Endothelial cell (in vitro differentiated cells): Measurements from ENCODE around the gene CELF1. TPM values are rescaled to one million over a fixed set of nuclear protein-coding genes. Genes with fewer than 3 reads are reported as not detected.

Source experiments
- DNase-seq: peaks from one replicate; pipeline ENCODE4 v3.0.0; 2021; ENCODE audit warnings: low spot score
- H3K27ac Mint-ChIP-seq: one replicate; pipeline ENCODE4 v1.8.0; 2021; ENCODE audit warnings: mixed read lengths, inconsistent platforms; ENCODE audit not compliant: unreplicated experiment
- H3K27me3 Mint-ChIP-seq: one replicate; pipeline ENCODE4 v1.8.0; 2021; ENCODE audit warnings: mild to moderate bottlenecking, moderate library complexity, mixed read lengths, inconsistent platforms; ENCODE audit not compliant: unreplicated experiment
- H3K36me3 Mint-ChIP-seq: one replicate; pipeline ENCODE4 v1.8.0; 2021; ENCODE audit warnings: mild to moderate bottlenecking, low read depth, mixed read lengths, inconsistent platforms; ENCODE audit not compliant: unreplicated experiment
- H3K4me1 Mint-ChIP-seq: one replicate; pipeline ENCODE4 v1.8.0; 2021; ENCODE audit warnings: mild to moderate bottlenecking, mixed read lengths, inconsistent platforms; ENCODE audit not compliant: unreplicated experiment
- H3K4me3 Mint-ChIP-seq: one replicate; pipeline ENCODE4 v1.8.0; 2021; ENCODE audit warnings: mild to moderate bottlenecking, mixed read lengths, inconsistent platforms; ENCODE audit not compliant: unreplicated experiment
- H3K9me3 Mint-ChIP-seq: one replicate; pipeline ENCODE4 v1.8.0; 2021; ENCODE audit warnings: mixed read lengths, inconsistent platforms; ENCODE audit not compliant: unreplicated experiment
- total RNA-seq: library from RNA; stranded (reverse); fragmentation: NEBNext Ultra II Directional; extraction: Animal tissue kit (Norgen Biotek cat#: 25700); gene quantifications from one replicate; pipeline ENCODE4 v1.2.1, GENCODE V29; 2021; ENCODE audit not compliant: unreplicated experiment
- TF ChIP-seq, protein P1 (sequence below): fragments of 200-600 bp; sonication (generic); IDR thresholded peaks from one replicate; pipeline ENCODE4 v1.5.0; 2021; ENCODE audit warnings: antibody characterized with exemption; ENCODE audit not compliant: unreplicated experiment

The CELF1 gene
- total RNA-seq, 1 donor from 2014 or later: 162 TPM

DNA sequence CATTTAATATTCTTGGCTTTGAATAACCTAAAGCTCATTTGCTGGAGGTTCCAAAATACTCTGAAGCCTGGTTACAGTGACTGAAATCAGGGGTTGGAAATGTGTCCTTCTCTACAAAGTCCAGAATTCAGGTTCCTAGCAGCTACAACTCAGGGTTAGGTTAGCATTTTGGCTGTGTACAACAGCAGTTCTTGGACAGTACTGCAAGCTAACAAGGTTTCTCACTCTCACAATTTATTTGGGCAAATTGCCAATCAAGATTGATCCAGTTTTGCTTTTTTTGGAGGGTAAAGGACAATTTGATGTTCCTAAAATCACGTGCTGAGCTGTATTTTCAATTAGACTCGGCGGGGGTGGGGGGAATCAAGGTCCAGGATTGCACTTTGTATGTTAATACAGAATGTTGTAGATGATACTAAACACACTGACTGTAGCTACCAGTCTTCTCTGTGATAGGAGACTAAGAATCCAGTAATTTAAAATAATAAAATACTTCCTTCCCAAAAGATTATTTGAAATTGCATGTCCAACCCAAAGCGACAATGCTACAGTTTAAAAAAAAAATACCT, 54.3 kb downstream of the CELF1 start:
- TF ChIP-seq, protein P1, sequence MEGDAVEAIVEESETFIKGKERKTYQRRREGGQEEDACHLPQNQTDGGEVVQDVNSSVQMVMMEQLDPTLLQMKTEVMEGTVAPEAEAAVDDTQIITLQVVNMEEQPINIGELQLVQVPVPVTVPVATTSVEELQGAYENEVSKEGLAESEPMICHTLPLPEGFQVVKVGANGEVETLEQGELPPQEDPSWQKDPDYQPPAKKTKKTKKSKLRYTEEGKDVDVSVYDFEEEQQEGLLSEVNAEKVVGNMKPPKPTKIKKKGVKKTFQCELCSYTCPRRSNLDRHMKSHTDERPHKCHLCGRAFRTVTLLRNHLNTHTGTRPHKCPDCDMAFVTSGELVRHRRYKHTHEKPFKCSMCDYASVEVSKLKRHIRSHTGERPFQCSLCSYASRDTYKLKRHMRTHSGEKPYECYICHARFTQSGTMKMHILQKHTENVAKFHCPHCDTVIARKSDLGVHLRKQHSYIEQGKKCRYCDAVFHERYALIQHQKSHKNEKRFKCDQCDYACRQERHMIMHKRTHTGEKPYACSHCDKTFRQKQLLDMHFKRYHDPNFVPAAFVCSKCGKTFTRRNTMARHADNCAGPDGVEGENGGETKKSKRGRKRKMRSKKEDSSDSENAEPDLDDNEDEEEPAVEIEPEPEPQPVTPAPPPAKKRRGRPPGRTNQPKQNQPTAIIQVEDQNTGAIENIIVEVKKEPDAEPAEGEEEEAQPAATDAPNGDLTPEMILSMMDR: no peak
- Mint-ChIP-seq H3K9me3 (no peaks in the 10 kb centered on the region), H3K27ac (no peak overlapping the region)

DNA sequence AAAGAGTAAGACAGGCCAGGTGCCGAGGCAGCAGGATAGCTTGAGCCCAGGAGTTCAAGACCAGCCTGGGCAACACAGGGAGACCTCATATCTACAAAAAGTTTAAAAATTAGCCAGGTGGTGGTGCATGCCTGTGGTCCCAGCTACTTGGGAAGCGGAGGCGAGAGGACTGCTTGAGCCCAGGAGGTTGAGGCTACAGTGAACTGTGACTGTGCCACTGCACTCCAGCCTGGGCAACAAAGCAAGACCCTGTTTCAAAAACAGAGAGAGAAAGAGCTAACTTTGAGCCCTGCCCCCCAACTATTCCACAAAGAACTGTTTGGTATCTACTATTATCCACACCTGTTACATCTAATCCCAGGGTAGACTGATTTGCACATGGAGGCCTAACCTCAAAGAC, 54.8 kb downstream of the CELF1 start:
- no peak for DNase-seq
- H3K27me3 Mint-ChIP-seq: no peaks in the 10 kb centered on the region
- TF ChIP-seq, protein P1: no peak
- peaks cover 36% of the 10 kb centered on the region for H3K4me1 Mint-ChIP-seq
- peak overlapping the region; percentile 70 for H3K27ac Mint-ChIP-seq
- peaks cover 17% of the 10 kb centered on the region for H3K36me3 Mint-ChIP-seq
- peak overlapping the region; percentile 12 for H3K4me3 Mint-ChIP-seq
- H3K9me3 Mint-ChIP-seq: no peaks in the 10 kb centered on the region

More for the DNA sequence above, 54.3 kb downstream of the CELF1 start:
- peaks cover 15% of the 10 kb centered on the region for H3K36me3 Mint-ChIP-seq
- DNase-seq: no peak
- H3K4me3 Mint-ChIP-seq: no peak overlapping the region
- peaks cover 34% of the 10 kb centered on the region for H3K4me1 Mint-ChIP-seq
- no peaks in the 10 kb centered on the region for H3K27me3 Mint-ChIP-seq

DNA sequence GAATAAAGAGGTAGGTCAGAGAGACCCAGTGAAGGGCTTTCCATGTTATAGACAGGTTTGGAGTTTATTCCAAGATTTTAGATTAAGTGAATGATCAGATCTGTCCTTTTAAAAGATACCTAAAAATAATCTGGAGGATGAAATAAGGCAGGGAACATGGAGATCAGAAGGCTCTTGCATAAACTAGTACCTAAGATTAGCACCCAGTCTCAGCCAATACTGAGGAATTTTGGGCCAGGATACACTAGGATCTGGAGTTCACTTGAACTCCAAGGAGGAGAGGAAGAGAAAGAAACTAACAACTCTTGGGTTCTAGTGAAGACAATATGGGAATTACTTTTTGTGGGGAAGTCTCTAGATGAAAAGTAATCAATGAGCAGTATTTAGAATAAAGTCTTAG, 56.1 kb downstream of the CELF1 start:
- H3K36me3 Mint-ChIP-seq: peaks cover 17% of the 10 kb centered on the region
- no peak overlapping the region for H3K4me3 Mint-ChIP-seq
- DNase-seq: no peak
- no peaks in the 10 kb centered on the region for H3K27me3 Mint-ChIP-seq
- no peaks in the 10 kb centered on the region for H3K9me3 Mint-ChIP-seq
- TF ChIP-seq, protein P1: no peak
- H3K27ac Mint-ChIP-seq: no peak overlapping the region
- peaks cover 36% of the 10 kb centered on the region for H3K4me1 Mint-ChIP-seq

DNA sequence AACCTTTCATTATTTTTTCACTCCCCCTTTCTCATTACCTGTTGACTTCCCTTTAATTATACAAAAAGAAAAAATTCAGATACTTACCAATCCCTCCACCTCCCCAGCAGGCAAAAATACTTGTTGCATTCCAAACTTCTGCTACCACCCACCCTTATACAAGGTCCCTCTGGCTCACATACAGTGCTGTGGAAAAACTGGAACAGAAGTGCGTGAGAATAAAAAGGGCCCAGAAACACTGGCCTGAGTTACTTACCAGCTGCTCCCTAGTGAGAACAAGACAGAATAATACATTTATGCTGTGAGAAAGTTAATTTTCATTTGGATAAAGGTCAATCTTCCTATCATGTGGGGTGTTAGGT, 57.1 kb downstream of the CELF1 start:
- no peak overlapping the region for H3K27ac Mint-ChIP-seq
- DNase-seq: no peak
- H3K27me3 Mint-ChIP-seq: no peaks in the 10 kb centered on the region
- H3K36me3 Mint-ChIP-seq: peaks cover 18% of the 10 kb centered on the region
- H3K9me3 Mint-ChIP-seq: no peaks in the 10 kb centered on the region
- H3K4me1 Mint-ChIP-seq: peaks cover 30% of the 10 kb centered on the region
- TF ChIP-seq, protein P1: no peak
- H3K4me3 Mint-ChIP-seq: no peak overlapping the region

DNA sequence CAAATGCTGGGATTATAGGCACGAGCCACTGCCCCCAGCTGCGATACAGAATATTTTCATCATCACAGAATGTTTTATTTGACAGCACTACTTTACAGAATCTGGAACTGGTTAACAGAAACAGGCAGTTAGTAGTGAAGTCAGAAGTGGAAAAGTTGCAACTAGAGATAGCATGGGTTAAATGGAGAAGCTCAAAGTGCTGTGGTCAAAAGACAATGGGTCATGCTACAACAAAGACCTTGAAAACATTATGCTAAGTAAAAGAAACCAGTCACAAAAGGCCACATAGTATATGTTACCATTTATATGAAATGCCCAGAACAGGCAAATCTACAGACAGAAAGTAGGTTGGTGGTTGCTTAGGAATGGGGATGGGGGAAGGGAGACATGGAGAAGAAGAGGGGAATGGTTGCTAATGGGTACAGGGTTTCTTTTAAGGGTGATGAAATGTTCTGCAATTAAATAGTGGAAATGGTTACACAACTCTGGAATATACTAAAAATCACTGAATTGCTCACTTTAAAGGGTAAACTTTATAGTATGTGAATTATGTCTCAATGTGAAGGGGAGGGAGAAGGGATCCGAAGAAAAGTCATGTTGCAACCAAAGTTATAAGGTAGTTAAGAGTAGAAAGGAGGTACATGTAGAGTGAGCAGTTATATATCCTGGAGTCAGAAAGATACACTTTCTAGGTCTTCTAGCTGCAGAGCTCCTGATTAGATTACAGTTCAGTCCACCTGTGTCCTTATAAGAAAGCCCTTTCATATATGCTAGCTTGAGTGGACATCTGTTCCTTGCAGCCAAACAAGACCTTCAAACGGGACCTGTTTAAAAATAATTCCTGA, 57.7 kb downstream of the CELF1 start:
- H3K4me1 Mint-ChIP-seq: peaks cover 25% of the 10 kb centered on the region
- DNase-seq: no peak
- no peak overlapping the region for H3K4me3 Mint-ChIP-seq
- no peaks in the 10 kb centered on the region for H3K27me3 Mint-ChIP-seq
- TF ChIP-seq, protein P1: no peak
- H3K27ac Mint-ChIP-seq: no peak overlapping the region
- H3K36me3 Mint-ChIP-seq: peaks cover 18% of the 10 kb centered on the region
- H3K9me3 Mint-ChIP-seq: no peaks in the 10 kb centered on the region
